GM12872 (cell line): ENCODE data around the gene LRRC74A.

Source experiments
- TF ChIP-seq, protein P1 (sequence below): IDR thresholded peaks from 3 replicates; pipeline ENCODE4 v1.5.1; 2011; ENCODE audit warnings: low read depth, mild to moderate bottlenecking, low read length, moderate library complexity; ENCODE audit not compliant: insufficient read depth

Gene LRRC74A

DNA sequence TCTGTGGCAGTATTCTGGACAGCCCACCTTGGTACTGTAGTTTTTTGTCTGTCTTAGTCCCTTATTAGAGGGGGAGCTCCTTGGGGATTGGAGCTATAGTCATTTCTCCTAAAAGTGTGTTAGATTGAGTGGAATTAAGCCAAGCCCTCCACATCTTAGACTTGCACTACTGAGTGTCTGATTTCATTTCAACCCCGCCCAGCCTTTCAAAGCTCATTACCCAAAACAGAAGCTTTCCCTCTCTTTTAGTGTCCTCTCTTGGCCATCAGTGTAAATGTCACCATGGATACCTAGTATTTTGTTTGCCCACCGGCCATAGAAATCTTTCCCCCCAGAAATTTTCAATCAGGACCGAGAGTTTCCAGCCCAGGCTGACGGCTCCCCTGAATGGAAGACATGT is 74.5 kb downstream of the LRRC74A start:
- TF ChIP-seq, protein P1, sequence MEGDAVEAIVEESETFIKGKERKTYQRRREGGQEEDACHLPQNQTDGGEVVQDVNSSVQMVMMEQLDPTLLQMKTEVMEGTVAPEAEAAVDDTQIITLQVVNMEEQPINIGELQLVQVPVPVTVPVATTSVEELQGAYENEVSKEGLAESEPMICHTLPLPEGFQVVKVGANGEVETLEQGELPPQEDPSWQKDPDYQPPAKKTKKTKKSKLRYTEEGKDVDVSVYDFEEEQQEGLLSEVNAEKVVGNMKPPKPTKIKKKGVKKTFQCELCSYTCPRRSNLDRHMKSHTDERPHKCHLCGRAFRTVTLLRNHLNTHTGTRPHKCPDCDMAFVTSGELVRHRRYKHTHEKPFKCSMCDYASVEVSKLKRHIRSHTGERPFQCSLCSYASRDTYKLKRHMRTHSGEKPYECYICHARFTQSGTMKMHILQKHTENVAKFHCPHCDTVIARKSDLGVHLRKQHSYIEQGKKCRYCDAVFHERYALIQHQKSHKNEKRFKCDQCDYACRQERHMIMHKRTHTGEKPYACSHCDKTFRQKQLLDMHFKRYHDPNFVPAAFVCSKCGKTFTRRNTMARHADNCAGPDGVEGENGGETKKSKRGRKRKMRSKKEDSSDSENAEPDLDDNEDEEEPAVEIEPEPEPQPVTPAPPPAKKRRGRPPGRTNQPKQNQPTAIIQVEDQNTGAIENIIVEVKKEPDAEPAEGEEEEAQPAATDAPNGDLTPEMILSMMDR, result no peak

DNA sequence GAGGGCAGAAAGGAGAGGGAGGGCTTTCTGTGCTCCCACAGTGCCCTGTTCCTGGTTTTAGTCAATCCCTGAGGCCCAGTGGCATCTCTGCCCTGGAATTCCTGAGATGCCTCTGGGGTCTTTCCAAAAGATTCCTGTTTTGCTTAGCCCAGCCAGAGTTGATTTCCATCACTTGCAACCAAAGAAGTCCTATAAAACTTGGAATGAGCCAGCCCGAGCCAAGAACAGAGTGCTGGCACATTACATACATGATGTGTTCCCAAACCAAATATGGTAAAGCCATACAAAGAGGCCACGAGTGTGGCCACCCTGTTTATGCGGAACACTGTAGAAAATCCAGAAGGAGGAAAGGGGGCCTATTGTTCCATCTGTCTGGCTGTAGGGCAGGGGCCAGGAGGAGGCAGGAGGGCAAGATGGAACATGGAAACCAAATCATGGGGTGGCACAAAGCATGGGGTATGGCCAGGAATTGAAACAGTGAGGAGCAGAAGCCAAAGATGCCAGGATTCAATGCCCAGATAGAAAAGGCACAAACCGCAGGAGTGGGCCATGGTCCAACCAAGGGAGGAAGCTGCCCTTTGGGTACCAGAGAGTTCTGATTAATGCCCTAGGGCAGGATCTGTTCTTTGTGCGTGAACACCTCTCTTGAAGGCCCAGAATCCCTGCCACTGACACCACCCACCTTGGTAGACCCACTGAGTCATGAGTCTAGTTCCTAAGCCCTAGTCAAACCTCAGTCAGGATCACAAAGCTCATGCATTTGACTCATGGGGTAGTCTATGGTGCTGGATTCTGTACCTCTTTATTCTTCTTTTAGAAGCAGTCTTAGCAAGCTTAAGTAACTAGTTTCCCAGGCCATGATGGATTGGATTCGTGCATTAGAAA is 75.2 kb downstream of the LRRC74A start:
- TF ChIP-seq, protein P1, result no peak

DNA sequence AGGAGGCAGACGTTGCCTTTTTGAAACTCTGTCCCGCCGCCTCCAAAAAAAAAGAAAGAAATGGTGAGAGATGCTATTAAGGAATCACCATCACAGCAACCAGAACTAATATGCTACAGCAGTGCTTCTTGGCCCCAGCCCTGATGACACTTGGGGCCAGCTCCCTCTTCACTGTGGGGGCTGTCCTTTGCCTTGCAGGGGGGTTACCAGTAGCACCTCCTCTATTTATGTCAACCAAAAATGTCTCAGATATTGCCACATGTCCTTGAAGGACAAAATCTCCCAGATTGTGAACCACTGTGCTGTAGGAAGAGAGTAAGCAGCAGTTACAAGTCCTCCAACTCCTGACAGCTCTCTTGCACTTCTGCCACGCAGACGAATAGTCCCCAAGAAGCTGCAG is 76.4 kb downstream of the LRRC74A start:
- TF ChIP-seq, protein P1, result no peak

DNA sequence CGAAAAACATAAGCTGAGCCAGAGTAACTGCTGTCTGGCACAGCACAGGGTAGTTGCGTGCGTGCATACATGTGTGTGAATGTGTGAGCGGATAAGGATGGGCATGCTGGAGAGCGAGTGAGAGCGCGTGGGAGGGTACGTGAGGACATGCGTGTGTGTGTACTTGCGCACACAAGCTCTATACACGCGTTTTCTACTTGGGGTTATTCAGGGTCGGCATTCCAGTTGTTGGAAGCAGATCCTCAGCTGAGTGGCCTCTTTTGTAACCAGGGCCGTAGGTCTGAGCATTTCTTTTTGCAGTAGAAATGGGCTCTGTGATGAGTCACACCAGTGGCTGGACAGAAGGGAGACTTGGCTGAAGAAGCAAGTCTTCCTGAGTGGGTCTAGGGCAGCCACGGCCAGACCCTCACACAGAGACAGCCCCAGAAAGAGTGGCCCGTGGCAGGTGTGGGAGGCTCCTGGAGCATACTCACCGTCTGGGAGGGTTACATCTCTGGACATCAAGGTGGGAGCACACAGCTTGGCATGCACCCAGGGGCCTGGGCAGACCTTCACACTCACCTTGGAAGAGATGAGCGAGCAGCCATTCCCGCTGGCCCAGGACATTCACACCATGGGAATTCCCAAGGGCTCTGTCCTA is 78.0 kb downstream of the LRRC74A start:
- TF ChIP-seq, protein P1, result no peak

DNA sequence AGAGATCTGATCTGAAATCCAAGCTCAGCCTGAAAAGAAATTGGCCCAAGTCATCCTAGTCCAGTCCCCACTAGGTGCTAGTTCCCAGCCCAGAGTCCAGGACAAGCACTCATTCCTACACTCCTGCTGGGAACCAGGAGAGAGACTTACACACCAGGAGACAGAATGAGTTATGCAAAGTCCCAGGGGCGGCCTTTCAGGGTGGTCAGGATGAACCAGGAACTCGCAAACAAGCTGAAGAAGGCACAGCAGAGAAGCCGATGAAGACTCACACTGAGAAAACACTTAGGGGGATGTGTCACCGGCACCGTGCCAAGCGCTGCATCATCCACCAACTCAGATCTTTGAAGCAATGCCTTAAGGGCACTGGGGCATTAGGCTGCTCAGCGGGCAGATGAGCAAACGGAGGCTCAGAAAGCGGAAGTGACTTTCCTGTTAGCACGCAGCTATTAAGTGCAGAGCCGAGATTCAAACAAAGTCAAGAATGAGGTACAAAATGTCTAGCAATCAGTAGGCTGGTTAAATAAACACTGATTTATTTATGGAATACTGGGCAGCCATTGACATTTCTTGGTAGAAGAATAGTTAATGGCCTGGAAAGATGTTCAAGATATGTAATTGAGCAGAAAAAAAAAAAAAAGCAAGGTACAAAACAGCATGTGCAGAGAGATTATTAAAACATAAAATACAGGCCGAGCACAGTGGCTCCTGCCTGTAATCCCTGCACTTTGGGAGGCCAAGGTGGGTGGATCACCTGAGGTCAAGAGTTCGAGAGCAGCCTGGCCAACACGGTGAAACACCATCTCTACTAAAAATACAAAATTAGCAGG is 78.7 kb downstream of the LRRC74A start:
- TF ChIP-seq, protein P1, result no peak

DNA sequence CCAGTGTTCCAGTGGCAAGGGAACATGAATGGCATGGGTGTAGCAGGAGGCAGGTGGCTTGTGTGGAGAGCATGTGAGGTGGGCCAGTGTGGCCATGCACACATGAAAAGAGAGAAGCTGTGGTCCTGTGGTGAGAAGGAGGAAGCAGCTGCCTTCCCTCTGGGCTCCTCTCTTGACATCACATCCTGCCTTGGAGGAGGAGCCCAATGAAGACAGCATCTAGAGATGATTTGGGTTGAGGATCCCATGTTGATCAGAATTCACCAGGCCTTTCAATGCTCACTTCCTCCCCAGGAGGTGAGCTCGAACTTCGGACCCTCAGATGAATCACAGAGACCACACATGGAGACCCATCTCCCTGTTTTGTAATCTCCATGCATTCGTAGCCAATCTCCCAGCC is 82.6 kb downstream of the LRRC74A start:
- TF ChIP-seq, protein P1, result no peak

DNA sequence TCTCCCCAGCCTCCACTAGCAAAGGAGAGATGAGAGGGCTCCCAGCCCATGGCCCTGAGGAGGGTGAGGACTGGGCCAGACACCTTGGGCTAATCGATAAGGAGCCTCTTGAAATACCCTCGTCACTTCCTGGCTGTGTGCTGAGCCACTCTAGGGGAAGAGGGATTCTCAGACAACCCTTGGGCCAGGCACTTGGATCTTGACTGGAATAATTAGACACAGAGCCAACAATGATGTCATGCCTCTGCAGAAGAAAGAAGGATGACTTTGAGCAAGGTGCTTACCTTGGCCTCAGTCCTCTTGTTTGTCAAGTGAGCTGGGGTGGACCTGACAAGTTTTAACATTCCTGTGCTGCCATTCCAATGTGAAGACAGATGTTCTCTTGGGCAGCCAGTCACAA is 83.1 kb downstream of the LRRC74A start:
- TF ChIP-seq, protein P1, result no peak
